ENCODE measurements around the gene NRTN.

The NRTN gene

DNA sequence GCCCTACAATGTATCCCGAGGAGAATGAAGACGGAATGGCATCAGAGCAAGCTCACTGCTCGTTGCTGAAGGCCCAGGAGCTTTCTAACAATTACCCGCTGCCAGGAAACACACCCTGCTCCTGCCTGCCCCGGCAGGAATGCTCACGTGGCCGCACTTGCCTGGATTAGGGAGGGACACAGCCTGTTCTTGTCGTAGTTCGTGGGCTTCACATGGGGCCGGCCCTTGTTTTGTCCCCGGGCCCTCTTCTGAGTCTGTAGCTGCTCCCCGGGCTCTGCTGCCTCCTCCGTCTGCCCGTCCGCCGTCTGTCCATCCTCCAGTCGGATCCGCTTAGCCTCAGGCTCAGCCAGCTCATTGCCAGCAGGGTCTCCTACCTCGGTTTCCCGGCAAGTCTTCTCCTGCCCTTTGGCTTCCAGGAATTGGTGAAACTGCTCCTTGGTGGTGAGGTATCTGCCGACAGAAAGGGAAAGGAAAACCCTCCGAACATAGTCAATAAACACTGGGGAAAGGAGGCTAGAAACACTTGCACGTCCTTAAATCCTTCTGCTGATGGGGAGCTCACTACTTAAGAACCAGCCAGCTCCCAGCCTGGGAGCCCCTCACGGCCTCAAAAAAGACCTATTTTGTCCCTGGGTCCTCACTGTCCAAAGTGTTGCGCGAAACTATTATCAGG lies 14.8 kb upstream of the NRTN start:
- no peak for DNase-seq (ENCODE audit: low spot score)

DNA sequence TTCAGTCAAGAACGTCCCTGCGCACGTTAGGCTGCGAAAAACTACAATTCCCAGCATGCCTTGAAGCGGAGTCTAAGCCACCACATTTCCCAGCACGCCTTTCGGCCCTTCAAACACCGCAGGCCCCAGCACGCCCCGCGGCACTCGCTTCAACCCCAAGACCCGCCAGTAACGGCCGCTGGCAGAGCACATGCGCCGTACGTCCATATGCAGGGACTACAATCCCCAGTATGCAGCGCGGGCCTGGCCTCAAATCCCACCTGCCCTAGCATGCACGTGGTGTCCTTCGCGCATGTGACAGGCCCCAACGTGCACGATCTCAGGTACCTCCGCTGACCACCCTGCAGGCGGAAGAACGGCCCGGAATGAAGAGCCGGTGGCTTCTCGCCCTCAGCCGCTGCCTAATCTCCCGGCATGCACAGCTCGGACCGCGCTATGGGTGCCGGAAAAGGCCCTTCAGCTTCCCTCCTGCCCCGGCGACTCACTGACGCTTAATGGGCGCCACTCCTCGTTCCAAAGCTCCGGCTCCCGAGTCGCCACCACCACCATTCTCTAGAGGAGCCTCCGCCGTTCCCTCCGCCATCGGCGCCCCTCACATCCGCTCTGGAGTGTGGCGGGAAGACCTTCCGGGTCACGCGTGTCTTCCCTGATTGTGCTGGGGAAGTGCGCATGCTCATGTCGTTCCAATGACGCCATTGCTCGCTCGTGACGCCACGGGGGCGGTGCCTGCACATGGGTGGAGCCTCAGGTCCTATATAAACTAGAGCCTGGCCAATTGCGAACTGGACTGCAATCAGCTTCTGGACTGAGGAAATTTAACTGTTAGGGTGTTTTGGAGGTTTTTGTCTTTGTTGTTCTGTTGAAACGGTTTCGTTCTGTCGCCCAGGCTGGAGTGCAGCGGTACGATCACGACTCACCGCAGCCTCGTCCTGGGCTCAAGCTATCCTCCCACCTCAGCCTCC lies 14.0 kb upstream of the NRTN start, which contains the start of gene DUS3L:
Gene DUS3L (minus strand): TSS at position 605 of the 962 bp plus-strand sequence. CDS start 22 bp downstream, at position 583.
- peak; percentile 99 for DNase-seq (ENCODE audit: low spot score)

DNA sequence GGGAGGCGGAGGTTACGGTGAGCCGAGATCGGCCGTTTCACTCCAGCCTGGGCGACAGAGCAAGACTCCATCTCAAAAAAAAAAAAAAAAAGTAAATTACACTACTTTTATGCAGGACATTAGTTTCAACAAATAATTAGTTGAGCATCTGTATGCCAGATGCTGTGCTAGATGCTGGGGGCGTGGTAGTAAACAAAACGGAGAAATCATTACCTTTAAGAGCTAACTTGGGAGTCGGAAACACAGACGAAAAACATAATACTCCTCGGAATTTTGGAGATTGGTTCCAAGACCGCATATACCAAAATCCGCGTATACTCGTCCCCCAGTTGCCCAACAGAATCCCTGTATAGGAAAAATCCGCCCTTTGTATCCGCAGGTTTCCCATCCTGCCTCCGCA lies 12.6 kb upstream of the NRTN start:
- DNase-seq (ENCODE audit: low spot score) = no peak

DNA sequence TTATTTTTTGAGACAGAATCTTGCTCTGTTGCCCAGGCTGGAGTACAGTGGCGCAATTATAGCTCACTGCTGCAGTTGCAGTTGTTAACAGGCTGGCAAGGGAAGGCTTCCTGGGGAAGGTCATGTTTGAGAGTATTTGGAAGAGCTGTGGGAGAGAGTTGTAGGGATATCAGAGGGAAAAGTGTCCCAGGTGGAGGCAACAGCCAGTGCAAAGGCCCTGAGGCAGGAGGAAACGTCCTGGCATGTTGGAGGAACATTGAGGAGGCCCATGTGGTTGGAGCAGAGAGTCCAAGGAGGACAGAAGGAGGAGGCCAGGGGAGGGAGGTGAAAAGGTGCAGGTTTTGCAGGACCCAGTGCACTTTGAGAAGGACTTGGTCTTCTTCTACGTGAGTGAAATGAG lies 11.7 kb upstream of the NRTN start:
- DNase-seq (ENCODE audit: low spot score) = no peak

DNA sequence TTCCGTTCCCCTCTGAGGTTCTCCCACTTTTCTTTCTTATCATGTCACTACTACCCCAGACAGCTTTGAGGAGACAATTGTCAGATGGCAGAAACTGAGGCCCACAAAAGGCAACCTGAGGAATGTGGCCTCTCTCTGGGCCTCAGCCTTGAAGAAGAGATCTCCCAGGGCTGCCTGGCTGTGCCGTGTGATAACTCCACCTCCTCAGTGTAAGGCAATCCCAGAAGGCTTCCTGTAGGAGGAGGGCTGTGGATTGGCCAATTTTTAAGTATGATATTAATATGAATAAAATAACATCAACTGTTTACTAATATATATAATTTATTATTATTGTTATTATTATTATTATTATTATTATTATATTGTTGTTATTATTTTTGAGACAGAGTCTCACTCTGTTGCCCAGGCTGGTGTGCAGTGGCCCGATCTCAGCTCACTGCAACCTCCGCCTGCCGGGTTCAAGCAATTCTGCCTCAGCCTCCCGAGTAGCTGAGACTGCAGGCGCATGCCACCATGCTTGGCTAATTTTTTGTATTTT lies 9.4 kb upstream of the NRTN start:
- no peak for DNase-seq (ENCODE audit: low spot score)

DNA sequence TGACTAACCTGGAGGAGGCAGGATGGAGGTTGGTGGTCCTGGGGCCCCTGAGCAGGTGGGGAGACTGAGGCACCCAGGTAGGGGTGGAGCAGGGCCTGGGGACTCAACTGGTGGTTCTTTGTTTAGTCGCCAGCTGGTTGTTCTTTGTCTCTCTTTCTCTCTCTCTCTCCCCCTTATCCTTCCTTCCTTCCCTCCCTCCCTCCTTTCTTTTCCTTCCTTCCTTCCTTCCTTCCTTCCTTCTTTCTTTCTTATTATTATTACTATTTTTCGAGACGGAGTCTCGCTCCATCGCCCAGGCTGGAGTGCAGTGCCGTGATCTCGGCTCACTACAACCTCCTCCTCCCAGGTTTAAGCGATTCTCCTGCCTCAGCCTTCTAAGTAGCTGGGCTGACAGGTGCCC lies 6.6 kb upstream of the NRTN start:
- no peak for DNase-seq (ENCODE audit: low spot score)

DNA sequence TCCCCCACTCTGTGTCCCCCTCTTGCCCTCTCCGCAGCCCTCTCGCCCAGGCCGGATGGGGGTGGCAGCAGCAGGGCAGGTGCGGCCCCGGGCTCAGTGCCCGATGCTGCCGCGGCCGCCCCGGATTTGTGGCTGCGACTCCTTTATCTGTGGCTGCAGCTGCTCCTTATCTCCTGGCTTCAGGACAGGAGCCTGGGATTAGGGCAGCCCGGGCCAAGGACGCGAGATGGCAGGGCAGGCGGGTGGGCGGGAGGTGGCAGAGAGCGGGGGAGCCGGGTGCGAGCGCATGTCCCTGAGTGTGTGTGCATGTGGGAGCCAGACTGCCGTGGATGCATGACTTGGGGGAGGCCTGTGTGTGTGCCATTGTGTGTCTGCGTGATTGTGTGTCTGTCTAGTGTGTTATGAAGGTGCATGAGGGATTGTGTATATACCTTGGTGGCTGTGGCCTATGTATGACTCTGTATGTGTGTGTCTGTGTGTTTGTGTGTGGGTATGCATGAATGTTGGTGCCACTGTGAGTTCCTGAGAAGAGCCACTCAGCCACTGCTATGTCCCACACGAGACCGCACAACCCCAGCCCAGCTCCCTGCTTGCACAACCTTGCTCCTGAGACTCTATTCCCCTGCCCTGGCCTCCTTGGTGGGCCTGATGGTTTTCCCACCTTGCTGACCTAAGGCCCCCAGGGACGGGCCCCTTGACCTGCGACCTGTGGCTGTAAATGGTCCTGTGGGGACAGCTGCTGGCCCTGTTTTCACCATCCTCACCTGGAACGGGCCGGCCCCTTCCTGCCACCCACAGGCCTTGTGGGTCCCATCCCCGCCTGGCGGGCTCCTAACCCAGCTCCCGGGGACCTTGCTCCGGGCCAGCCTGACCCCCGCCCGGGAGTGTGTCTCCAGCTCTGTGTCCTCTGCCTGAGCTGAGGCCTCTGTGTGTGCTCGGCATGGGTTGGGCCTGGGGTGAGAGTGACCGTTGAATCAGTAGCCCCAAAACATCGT lies 5.3 kb upstream of the NRTN start:
- no peak for DNase-seq (ENCODE audit: low spot score)

DNA sequence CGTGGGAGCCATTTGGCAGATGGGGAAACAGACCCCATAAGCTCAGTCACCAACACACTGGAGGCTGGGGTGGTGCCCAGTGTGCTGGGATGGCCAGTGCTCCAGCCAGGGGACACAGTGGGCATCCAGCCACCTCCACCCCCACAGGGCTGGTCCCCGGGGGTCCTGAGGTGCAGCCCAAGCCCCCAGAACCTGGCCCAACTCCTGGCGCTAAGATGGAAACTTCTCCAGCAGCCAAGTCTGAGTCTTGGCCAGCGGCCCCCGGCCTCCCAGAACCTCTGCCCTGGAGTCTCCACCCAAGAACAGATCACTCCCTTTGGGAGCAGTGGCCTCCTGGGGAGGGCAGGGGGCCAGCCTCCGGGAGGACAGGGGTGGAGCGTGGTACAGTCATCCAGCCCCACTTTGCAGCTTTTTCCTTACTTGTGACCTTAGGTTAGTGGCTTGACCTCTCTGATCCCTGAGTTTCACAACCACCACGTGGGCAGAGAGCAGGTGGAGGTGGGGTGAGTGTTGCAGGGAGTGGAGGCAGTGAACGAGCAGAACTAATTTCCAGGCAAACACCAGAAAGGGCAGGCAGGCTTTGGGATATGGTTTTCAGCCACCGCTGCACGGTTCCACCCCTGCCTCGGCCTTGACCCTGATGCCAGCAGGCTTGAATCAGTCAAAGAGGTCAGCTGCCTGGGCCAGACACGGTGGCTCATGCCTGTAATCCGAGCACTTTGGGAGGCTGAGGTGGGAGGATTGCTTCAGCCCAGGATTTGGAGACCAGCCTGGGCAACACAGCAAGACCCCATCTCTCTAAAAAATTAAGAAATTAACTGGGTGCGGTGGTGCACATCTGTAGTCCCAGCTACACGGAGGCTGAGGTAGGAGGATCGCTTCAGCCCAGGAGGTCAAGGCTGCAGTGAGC lies 4.3 kb upstream of the NRTN start:
- DNase-seq (ENCODE audit: low spot score) = no peak

DNA sequence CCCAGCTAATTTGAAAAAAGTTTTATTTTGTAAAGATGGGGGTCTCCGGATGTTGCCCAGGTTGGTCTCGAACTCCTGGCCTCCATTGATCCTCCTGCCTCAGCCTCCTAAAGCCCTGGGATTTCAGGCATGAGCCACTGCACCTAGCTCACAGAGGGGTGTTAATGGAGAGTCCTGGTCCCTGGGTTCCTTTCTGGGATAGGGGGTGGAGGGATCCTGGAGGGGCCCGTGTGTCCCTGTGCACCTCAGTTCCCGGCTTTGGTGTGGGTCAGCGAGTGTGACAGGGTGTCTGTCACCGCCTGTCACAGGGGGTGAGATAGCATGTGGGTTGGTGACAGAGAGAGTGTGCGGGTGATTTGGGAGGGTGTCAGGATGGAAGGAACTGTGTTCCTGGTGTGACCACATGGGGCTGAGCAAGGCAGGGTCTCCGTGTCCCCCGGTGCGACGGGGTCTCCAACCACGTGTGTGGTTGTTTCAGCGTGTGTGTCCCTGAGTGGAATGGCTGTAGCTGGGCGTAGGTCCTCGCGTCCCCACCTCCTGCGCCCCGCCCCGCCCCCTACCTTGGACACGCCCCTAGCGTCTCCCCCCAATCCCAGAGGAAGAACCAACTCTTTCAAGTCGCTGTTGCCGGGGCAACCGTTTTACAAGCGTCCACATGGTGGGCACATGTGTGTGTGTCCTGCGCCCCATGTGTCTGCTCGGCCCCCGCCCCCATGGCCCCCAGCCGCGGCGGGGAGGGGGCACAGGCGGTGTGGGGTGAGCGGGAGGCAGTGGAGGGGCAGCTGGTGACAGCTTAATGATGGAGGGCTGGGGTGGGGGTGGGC lies 2.9 kb upstream of the NRTN start:
- peak; percentile 51 for DNase-seq (ENCODE audit: low spot score)

DNA sequence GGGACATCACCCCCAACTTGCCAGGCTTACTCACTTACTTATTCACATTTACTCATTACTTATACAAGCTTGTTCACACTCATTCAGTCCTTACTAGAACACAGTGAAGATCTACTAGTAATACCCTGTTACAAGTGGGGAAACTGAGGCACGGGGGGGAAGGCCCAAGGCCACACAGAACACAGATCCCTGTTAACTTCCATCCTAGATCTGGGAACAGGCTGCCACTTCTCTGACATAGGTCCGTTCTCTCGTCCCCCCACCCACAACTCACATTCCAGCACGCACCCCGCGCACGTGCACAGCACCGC lies 1.5 kb upstream of the NRTN start:
- DNase-seq (ENCODE audit: low spot score) = no peak

DNA sequence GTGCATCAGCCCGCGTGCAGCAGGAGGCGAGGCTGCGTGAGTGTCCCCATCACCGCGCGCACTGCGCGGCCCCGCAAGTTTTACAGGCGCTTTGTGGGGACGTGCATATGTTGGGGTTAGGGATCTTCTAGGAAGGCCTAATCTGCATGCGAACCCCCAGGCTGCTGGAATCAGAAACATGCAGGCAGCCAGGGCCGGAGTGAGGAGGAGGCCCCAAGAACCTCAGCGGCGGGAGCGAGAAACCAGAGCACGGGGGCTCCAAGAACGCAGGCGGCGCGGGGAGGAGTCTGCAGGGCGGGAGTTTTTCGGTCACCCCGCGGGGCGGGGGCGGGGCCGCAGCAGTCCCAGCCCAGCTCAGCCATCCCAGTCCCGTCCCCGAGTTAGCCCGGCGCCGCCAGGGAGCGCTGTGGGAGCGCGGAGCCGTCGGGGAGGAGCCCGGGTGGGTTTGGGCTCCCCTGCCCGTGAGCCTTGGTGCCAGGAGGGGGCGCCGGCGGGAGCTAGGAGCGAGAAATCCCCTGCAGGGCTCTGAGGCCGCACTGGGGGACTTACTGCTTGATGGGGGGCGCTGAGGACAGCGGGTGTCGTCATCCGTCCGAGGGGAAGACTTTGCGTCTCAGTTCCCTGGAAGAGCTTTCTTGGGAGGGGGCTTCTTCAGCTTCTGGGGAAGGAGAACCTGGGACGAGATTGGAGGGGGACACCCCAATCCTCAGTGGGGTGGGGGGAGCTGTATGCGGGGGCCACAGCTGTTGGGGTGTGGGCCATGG lies 933 bp upstream of the NRTN start:
- peak; percentile 96 for DNase-seq (ENCODE audit: low spot score)

DNA sequence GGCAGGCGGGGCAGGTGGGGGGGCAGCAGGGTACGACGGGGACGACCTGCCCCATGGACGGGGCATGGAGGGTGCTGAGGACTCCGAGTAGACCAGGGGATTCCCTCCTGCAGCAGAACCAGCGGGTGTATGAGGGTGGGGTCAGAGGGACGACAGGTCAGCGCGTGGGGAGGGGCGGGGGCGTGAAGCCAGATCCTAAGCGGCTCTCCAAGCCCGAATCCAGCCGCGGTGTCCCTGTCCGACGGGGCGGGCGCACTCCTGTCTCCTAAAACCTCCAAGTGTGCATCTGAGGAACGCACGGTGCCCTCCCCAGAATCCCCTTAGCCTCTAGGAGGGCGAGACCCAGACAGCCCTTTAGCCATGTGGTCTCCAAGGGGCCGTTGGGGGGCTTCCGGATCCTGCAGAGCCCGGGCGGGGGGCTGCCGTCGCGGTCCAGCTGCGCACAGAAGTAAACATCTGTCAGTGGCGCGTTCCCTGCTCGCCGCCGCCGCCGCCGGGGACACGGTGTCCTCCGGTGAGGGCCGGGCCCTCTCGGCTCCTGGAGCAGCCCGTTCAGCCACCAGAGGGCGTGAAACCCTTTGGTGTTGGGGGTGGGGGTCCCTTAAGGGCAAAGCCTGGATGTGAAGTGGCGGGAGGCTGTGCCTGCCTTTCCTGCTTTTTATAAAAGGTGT lies 730 bp downstream of the NRTN start:
- peak; percentile 72 for DNase-seq (ENCODE audit: low spot score)

DNA sequence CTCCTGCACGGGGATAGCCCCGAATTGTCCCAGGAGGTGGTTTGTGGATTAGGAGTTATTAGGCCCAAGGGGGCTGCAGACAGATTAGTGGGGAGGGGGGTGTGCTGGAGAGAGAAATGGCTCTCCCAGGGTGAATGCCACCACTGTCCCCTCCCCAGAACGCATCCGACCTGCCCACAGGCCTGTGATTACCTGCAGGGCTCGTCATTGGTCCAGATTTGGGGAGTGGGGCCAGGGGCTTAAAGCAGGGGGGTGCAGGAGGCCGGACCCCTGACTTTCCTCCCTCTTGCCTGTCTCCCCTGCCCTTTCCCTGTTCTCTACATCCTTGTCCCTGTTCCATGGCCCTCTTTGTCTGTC lies 1.2 kb downstream of the NRTN start:
- DNase-seq (ENCODE audit: low spot score) = no peak

DNA sequence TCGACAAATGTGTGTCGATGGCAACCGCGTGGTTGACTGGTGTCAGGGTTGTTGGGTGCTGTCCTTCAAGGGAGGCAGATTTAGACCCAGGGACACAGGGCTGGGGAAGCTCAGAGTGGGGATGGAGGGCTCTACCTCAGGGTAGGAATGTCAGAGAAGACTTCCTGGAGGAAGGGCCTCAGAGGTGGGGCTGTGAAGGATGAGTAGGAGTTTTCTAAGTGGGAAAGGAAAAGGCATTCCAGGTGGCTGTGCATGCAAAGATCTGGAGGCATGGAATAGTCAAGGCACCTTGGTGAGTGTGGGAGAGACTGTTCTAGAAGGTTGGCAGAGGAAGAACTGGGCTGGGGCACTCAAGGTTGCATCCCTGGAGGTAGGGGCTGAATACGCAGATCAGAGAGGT lies 2.0 kb downstream of the NRTN start:
- DNase-seq (ENCODE audit: low spot score) = no peak

DNA sequence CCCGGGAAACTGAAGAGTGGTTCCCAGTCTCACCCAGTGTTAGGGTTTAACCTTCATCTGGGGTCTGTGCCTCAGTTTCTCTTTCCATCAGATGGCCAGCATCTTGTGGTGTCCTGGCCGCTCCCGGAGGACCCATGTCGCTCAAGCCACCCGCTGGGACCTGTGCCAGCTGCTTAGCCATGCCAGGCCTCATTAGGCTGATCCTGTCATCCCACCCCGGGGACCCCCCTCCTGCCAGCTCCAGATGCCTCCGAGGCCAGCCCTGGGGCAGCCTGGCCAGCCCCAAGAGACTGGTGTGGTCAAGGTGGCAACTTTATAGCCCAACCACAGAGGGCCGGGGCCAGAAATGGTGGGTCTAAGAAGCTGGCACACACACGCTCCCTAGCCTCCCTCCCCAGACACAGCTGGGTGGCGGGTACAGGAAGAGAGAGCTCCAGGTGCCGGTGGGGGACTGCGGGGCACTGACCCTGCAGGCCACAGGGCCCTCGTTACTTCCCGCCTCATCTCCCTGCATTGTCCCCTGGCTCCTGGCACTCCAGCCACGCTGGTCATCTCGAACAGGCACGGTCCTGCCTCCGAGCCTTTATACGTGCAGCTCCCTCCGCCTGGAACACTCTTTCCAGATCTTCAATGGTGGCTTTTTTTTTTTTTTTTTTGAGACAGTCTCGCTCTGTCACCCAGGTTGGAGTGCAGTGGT lies 3.4 kb downstream of the NRTN start:
- no peak for DNase-seq (ENCODE audit: low spot score)

DNA sequence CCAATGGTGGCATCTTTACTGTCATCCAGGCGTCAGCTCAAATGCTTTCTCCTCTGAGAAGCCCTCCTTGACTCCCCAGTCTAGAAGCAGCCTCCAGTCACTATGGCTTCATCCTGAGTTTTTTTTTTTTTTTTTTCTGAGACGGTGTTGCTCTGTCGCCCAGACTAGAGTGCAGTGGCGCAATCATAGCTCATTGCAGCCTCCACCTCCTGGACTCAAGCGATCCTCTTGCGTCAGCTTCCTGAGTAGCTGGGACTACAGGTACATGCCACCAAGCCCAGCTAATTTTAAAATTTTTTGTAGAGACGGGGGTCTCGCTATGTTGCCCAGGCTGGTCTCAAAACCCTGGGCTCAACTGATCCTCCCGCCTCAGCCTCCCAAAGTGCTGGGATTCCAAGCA lies 4.2 kb downstream of the NRTN start:
- no peak for DNase-seq (ENCODE audit: low spot score)

DNA sequence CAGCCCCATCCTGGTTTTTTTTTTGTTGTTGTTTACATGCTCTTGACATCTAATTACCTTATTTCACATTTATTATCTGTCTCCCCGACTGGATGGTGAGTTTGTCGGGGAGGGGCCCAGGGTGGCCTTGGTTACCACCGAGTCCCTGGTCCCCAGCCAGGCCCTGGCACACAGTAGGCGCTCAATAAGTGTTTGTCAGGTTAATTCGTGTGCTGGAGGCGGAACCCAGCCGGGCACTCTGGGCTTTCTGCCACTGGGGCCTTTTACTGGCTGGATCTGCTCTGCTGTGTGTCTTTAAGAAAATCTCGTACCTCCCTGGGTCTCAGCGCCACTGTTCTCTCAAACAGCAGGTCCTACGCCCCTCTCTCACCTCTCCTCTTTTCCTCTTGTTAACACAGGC lies 4.6 kb downstream of the NRTN start:
- no peak for DNase-seq (ENCODE audit: low spot score)

DNA sequence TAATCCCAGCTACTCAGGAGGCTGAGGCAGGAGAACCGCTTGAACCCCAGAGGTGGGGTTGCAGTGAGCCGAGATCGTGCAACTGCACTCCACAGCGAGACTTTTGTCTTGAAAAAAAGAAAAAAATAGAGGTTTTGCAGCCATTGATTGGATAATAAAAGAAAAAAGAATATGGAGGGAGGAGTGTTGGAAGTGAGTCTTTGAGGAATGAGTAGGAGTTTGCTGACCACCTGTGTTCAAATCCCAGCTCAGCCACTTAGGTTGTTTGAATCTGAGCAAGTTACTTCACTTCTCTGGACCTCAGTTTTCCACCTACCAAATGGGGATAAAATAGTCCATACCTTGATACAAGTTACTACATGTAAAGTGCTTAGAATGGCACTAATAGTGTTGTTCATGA lies 6.2 kb downstream of the NRTN start:
- no peak for DNase-seq (ENCODE audit: low spot score)

Measured in NAMALWA (cell line).